Panc1 (cell line): Measurements from ENCODE around the gene LAIR1. TPM values are rescaled to one million over a fixed set of nuclear protein-coding genes. Genes with fewer than 3 reads are reported as not detected.

Source experiments
- ATAC-seq: fragments of 200-7000 bp; cut with Tn5 transposase; 2 replicates; pipeline ENCODE4 v1.9.1; 2020; ENCODE audit warnings: mild to moderate bottlenecking, moderate library complexity
- BruUV-seq: library from RNA; stranded (reverse); fragments of 400-500 nt; replicated peaks from 2 replicates; lab custom pipeline; 2021; lab: Mats Ljungman, UMichigan
- CTCF ChIA-PET: fragments of 300-600 bp; sonication (Branson Sonifier 250); formaldehyde crosslinking; loops from one replicate; lab custom pipeline; 2022; ENCODE audit warnings: antibody characterized with exemption; lab: Charles Lee
- POLR2A ChIA-PET: fragments of 300-600 bp; sonication (Branson Sonifier 250); formaldehyde crosslinking; loops from one replicate; lab custom pipeline; 2022; ENCODE audit warnings: antibody characterized with exemption; lab: Charles Lee
- DNase-seq: peaks from one replicate; pipeline ENCODE4 v3.0.0-alpha.2; 2010; ENCODE audit warnings: low read depth, low spot score
- H3K27ac ChIP-seq: 2 replicates; pipeline ENCODE4 v1.5.1; 2011; ENCODE audit warnings: mild to moderate bottlenecking, low read length, inconsistent platforms
- H3K27me3 ChIP-seq: fragments of 200-500 bp; sonication (Bioruptor generic); 2 replicates; pipeline ENCODE4 v1.6.0; 2014; ENCODE audit warnings: low read length, inconsistent platforms; ENCODE audit not compliant: control insufficient read depth, insufficient read depth
- H3K36me3 ChIP-seq: fragments of 200-500 bp; sonication (Bioruptor generic); 2 replicates; pipeline ENCODE4 v1.5.1; 2014; ENCODE audit warnings: inconsistent platforms, mild to moderate bottlenecking, low read length, moderate library complexity; ENCODE audit not compliant: control insufficient read depth, insufficient read depth
- H3K4me1 ChIP-seq: 2 replicates; pipeline ENCODE4 v1.5.1; 2011; ENCODE audit warnings: inconsistent platforms, mild to moderate bottlenecking, low read length, moderate library complexity; ENCODE audit not compliant: control insufficient read depth, insufficient read depth
- H3K4me3 ChIP-seq, 2 experiments: 2 replicates each; pipeline ENCODE4 v1.5.1; 2011 to 2012; ENCODE audit warnings: low read depth in 2 of 2, low read length in 2 of 2, mild to moderate bottlenecking in 2 of 2, inconsistent platforms in 1 of 2, moderate library complexity in 1 of 2
- H3K9me3 ChIP-seq: fragments of 200-500 bp; sonication (Bioruptor generic); 2 replicates; pipeline ENCODE4 v1.5.1; 2014; ENCODE audit warnings: low read depth, mild to moderate bottlenecking, inconsistent platforms, low read length, moderate library complexity; ENCODE audit not compliant: control insufficient read depth, insufficient read depth
- CTCF ChIP-seq: fragments of 450-650 bp; IDR thresholded peaks from 2 replicates; pipeline ENCODE4 v1.5.1; 2017; ENCODE audit warnings: mild to moderate bottlenecking
- POLR2AphosphoS5 ChIP-seq: IDR thresholded peaks from 2 replicates; pipeline ENCODE4 v1.6.1; 2012; ENCODE audit warnings: mild to moderate bottlenecking, low read depth, low read length, moderate library complexity
- REST ChIP-seq, 2 experiments: IDR thresholded peaks; 2 replicates each; pipeline ENCODE4 v1.6.1; 2011 to 2012; ENCODE audit warnings: low read depth in 2 of 2, control low read depth in 1 of 2, low read length in 1 of 2, mild to moderate bottlenecking in 1 of 2, moderate library complexity in 1 of 2; ENCODE audit not compliant: insufficient read depth in 1 of 2
- SIN3A ChIP-seq: IDR thresholded peaks from 2 replicates; pipeline ENCODE4 v1.6.1; 2012; ENCODE audit warnings: low read depth, mild to moderate bottlenecking, low read length, moderate library complexity, borderline replicate concordance; ENCODE audit not compliant: insufficient read depth
- TCF7L2 ChIP-seq: IDR thresholded peaks from 2 replicates; pipeline ENCODE4 v1.6.1; 2011; ENCODE audit warnings: mild to moderate bottlenecking, low read depth, low read length, inconsistent platforms
- in situ Hi-C: cut with HindIII; loops from 2 replicates; pipeline ENCODE4 v1.10.0; 2016; ENCODE audit warnings: low sequenced_read_pairs, low pct_unique_long_range_greater_than_20kb
- intact Hi-C: fragments of 100-400 bp; cut with micrococcal nuclease; formaldehyde crosslinking; loops from one replicate; pipeline ENCODE4 v1.10.0; 2022; ENCODE audit not compliant: unreplicated experiment
- total RNA-seq: library from RNA; stranded (reverse); gene quantifications from one replicate; pipeline ENCODE4 v1.2.1, GENCODE V29; 2021; ENCODE audit not compliant: unreplicated experiment

The LAIR1 gene
- total RNA-seq, 1 experiment from 2014 or later: 0.05 TPM

GRCh38 chr19:54352041-54352440 is 12.7 kb downstream of the LAIR1 start:
- Histone ChIP-seq H3K9me3 (no peaks in the 10 kb centered on the region), H3K36me3 (no peaks in the 10 kb centered on the region), H3K27ac (no peak overlapping the region), H3K4me3 (no peak overlapping the region), H3K4me1 (no peaks in the 10 kb centered on the region), H3K27me3 (peaks cover 15% of the 10 kb centered on the region)
- POLR2A ChIA-PET: no interaction called here
- DNase-seq (no peak), ATAC-seq (no peak)
- BruUV-seq: no TSS peak
- TF ChIP-seq POLR2AphosphoS5: no peak
- no peak for TF ChIP-seq TCF7L2
- no peak for TF ChIP-seq REST (IDR thresholded peaks at IDR 0.05; ENCODE audit: insufficient read depth in 1 of 2, low read depth in 2 of 2, low read length in 1 of 2)
- no peak for TF ChIP-seq SIN3A
- no peak for TF ChIP-seq CTCF
- intact Hi-C loops: no loop called here
- CTCF ChIA-PET: no interaction called here
- in situ Hi-C loops: no loop called here

- TF ChIP-seq REST (IDR thresholded peaks at IDR 0.05; ENCODE audit: insufficient read depth in 1 of 2, low read depth in 2 of 2, low read length in 1 of 2) (no peak), SIN3A (no peak), POLR2AphosphoS5 (no peak), TCF7L2 (no peak), CTCF (no peak)
- ChIA-PET CTCF (no interaction called here), POLR2A (no interaction called here)
- ATAC-seq (no peak), DNase-seq (no peak)
- no peak overlapping the region for H3K4me3 ChIP-seq
- intact Hi-C loops: no loop called here
- BruUV-seq: no TSS peak
- H3K9me3 ChIP-seq: no peaks in the 10 kb centered on the region
- no peaks in the 10 kb centered on the region for H3K36me3 ChIP-seq
- in situ Hi-C loops: no loop called here
- H3K27ac ChIP-seq: no peak overlapping the region
- no peaks in the 10 kb centered on the region for H3K4me1 ChIP-seq
- H3K27me3 ChIP-seq: peaks cover 18% of the 10 kb centered on the region
Measured at GRCh38 chr19:54351474-54351873, 13.3 kb downstream of the LAIR1 start.
